H1 (cell line): ENCODE results near the gene SMIM33. TPM values are rescaled to one million over a fixed set of nuclear protein-coding genes. Genes with fewer than 3 reads are reported as not detected.

ENCODE experiments used
- CTCF ChIA-PET: fragments of 300-600 bp; sonication (Branson Sonifier 250); formaldehyde crosslinking; loops from one replicate; lab custom pipeline; 2021; ENCODE audit not compliant: partially characterized antibody; lab: Charles Lee
- POLR2A ChIA-PET: fragments of 300-600 bp; sonication (Branson Sonifier 250); formaldehyde crosslinking; loops from one replicate; lab custom pipeline; 2021; ENCODE audit warnings: inconsistent platforms; ENCODE audit not compliant: partially characterized antibody; lab: Charles Lee
- DNase-seq, 2 experiments: peaks; one replicate each; pipeline versions ENCODE4 v3.0.0 to v3.0.0-alpha.2; 2010 to 2022; ENCODE audit warnings: low spot score in 2 of 2, low read depth in 1 of 2, mixed read lengths in 1 of 2
- FAIRE-seq: peaks from 2 replicates; lab custom pipeline; 2011; peaks lifted over from hg19 to GRCh38; lab: Jason Lieb, UNC
- H2AFZ ChIP-seq: 2 replicates; pipeline ENCODE4 v1.8.1; 2012; ENCODE audit warnings: low read length, inconsistent platforms
- H2AK5ac ChIP-seq: 2 replicates; pipeline ENCODE4 v1.6.1; 2013; ENCODE audit warnings: low read depth, low read length
- H2BK120ac ChIP-seq: replicated peaks from 2 replicates; pipeline ENCODE3; 2013; ENCODE audit warnings: low read depth, low read length, inconsistent platforms
- H2BK12ac ChIP-seq: 2 replicates; pipeline ENCODE4 v1.6.1; 2013; ENCODE audit warnings: low read depth, low read length
- H2BK15ac ChIP-seq: 2 replicates; pipeline ENCODE4 v1.6.1; 2013; ENCODE audit warnings: low read length
- H2BK20ac ChIP-seq: 2 replicates; pipeline ENCODE4 v1.6.1; 2013; ENCODE audit warnings: low read length
- H2BK5ac ChIP-seq: 2 replicates; pipeline ENCODE4 v1.6.1; 2013; ENCODE audit warnings: low read depth, low read length
- H3K14ac ChIP-seq: 2 replicates; pipeline ENCODE4 v1.6.1; 2013; ENCODE audit warnings: inconsistent platforms; ENCODE audit not compliant: insufficient read length
- H3K18ac ChIP-seq: 2 replicates; pipeline ENCODE4 v1.6.1; 2013; ENCODE audit warnings: low read length; ENCODE audit errors: extremely low read depth
- H3K23ac ChIP-seq: 2 replicates; pipeline ENCODE4 v1.6.1; 2013; ENCODE audit warnings: inconsistent platforms; ENCODE audit not compliant: insufficient read length
- H3K23me2 ChIP-seq: 2 replicates; pipeline ENCODE4 v1.6.1; 2013; ENCODE audit warnings: low read depth, low read length
- H3K27ac ChIP-seq: 2 replicates; pipeline ENCODE4 v1.6.1; 2011; ENCODE audit warnings: low read depth, low read length, inconsistent platforms
- H3K27me3 ChIP-seq, 4 experiments: replicated peaks in 1 of 4; 1 replicate in 1 of 4; 2 replicates in 3 of 4; pipeline versions ENCODE4 v1.6.1 to v1.8.1; 2011 to 2013; ENCODE audit warnings: low read length in 3 of 4, mild to moderate bottlenecking in 3 of 4, inconsistent platforms in 2 of 4, mixed read lengths in 2 of 4, moderate library complexity in 1 of 4; ENCODE audit not compliant: control insufficient read depth in 3 of 4, insufficient read depth in 3 of 4; ENCODE audit errors: extremely low read depth in 1 of 4
- H3K36me3 ChIP-seq, 4 experiments: 2 replicates each; pipeline versions ENCODE4 v1.6.1 to v1.8.1; 2011 to 2013; ENCODE audit warnings: mild to moderate bottlenecking in 4 of 4, low read length in 3 of 4, moderate library complexity in 2 of 4, control low read depth in 1 of 4, inconsistent platforms in 1 of 4; ENCODE audit not compliant: insufficient read depth in 4 of 4, control insufficient read depth in 2 of 4
- H3K4ac ChIP-seq: replicated peaks from 2 replicates; pipeline ENCODE3; 2013; ENCODE audit warnings: low read length, low read depth, mixed read lengths, inconsistent platforms; ENCODE audit not compliant: insufficient read length
- H3K4me1 ChIP-seq, 4 experiments: replicated peaks in 1 of 4; 1 replicate in 1 of 4; 2 replicates in 3 of 4; pipeline versions ENCODE4 v1.6.1 to v1.8.1; 2011 to 2013; ENCODE audit warnings: low read length in 3 of 4, inconsistent platforms in 2 of 4, mixed read lengths in 1 of 4; ENCODE audit not compliant: insufficient read depth in 4 of 4, control insufficient read depth in 3 of 4
- H3K4me2 ChIP-seq, 2 experiments: 2 replicates each; pipeline versions ENCODE4 v1.6.1 to v1.8.1; 2011 to 2013; ENCODE audit warnings: low read depth in 2 of 2, low read length in 2 of 2, control low read depth in 1 of 2, inconsistent platforms in 1 of 2, mild to moderate bottlenecking in 1 of 2; ENCODE audit not compliant: insufficient read depth in 1 of 2
- H3K4me3 ChIP-seq, 4 experiments: fragments of 200-600, 300-600 bp in 1 of 4; sonication (generic), shearing (Covaris generic), sonication (Bioruptor Twin) in 1 of 4; 2 replicates each; pipeline versions ENCODE4 v1.5.1 to v1.8.1; 2011 to 2016; ENCODE audit warnings: low read length in 4 of 4, low read depth in 3 of 4, control low read depth in 2 of 4, inconsistent platforms in 2 of 4, mild to moderate bottlenecking in 2 of 4, mixed read lengths in 1 of 4, moderate library complexity in 1 of 4; ENCODE audit not compliant: insufficient read depth in 2 of 4; ENCODE audit errors: extremely low read depth in 1 of 4
- H3K56ac ChIP-seq: replicated peaks from 2 replicates; pipeline ENCODE3; 2013; ENCODE audit warnings: low read depth, mild to moderate bottlenecking, mixed read lengths, low read length, inconsistent platforms; ENCODE audit not compliant: insufficient read length
- H3K79me1 ChIP-seq: 2 replicates; pipeline ENCODE4 v1.6.1; 2013; ENCODE audit warnings: low read depth, low read length, control low read depth
- H3K79me2 ChIP-seq, 2 experiments: 2 replicates each; pipeline versions ENCODE4 v1.6.1 to v1.8.1; 2012 to 2013; ENCODE audit warnings: low read length in 2 of 2, mild to moderate bottlenecking in 2 of 2, inconsistent platforms in 1 of 2; ENCODE audit not compliant: insufficient read depth in 2 of 2, control insufficient read depth in 1 of 2
- H3K9ac ChIP-seq, 4 experiments: replicated peaks in 1 of 4; 1 replicate in 1 of 4; 2 replicates in 3 of 4; pipeline versions ENCODE4 v1.6.1 to v1.8.1; 2011 to 2013; ENCODE audit warnings: low read depth in 3 of 4, low read length in 3 of 4, control low read depth in 2 of 4, mild to moderate bottlenecking in 2 of 4, moderate library complexity in 2 of 4, inconsistent platforms in 1 of 4; ENCODE audit errors: extremely low read depth in 1 of 4
- H3K9me3 ChIP-seq, 2 experiments: 2 replicates each; pipeline versions ENCODE4 v1.6.1 to v1.8.1; 2012 to 2013; ENCODE audit warnings: mild to moderate bottlenecking in 2 of 2, moderate library complexity in 2 of 2, control low read depth in 1 of 2, inconsistent platforms in 1 of 2, low read depth in 1 of 2, low read length in 1 of 2, mixed read lengths in 1 of 2; ENCODE audit not compliant: insufficient read depth in 2 of 2
- H4K20me1 ChIP-seq, 2 experiments: replicated peaks in 1 of 2; 2 replicates each; pipeline versions ENCODE3 to v1.8.1; 2011 to 2013; ENCODE audit warnings: inconsistent platforms in 2 of 2, low read length in 2 of 2, mild to moderate bottlenecking in 1 of 2; ENCODE audit not compliant: insufficient read depth in 2 of 2, control insufficient read depth in 1 of 2
- H4K5ac ChIP-seq: 2 replicates; pipeline ENCODE4 v1.6.1; 2013; ENCODE audit warnings: low read length, low read depth, mixed read lengths, inconsistent platforms; ENCODE audit not compliant: insufficient read length
- H4K8ac ChIP-seq: 2 replicates; pipeline ENCODE4 v1.8.0; 2013; ENCODE audit warnings: mild to moderate bottlenecking, moderate library complexity, low read length, inconsistent platforms; ENCODE audit not compliant: insufficient read depth; ENCODE audit errors: extremely low read depth
- H4K91ac ChIP-seq: replicated peaks from 2 replicates; pipeline ENCODE3; 2013; ENCODE audit warnings: low read length, mixed read lengths, inconsistent platforms; ENCODE audit not compliant: insufficient read length
- HDAC2 ChIP-seq, 2 experiments: fragments of 300-600 bp in 1 of 2; sonication (generic) in 1 of 2; IDR thresholded peaks; 2 replicates each; pipeline ENCODE4 v1.6.1; 2011 to 2012; ENCODE audit warnings: low read depth in 2 of 2, low read length in 2 of 2, mild to moderate bottlenecking in 2 of 2, moderate library complexity in 2 of 2, borderline replicate concordance in 1 of 2, inconsistent platforms in 1 of 2
- HDAC6 ChIP-seq: IDR thresholded peaks from one replicate; pipeline ENCODE4 v1.7.1; 2012; ENCODE audit warnings: low read depth, mild to moderate bottlenecking, inconsistent platforms, low read length, moderate library complexity
- POLR2A ChIP-seq, 2 experiments: IDR thresholded peaks; 1 replicate in 1 of 2; 2 replicates in 1 of 2; pipeline ENCODE4 v1.6.1; 2011; ENCODE audit warnings: low read depth in 2 of 2, low read length in 2 of 2, mild to moderate bottlenecking in 2 of 2; ENCODE audit errors: control extremely low read depth in 1 of 2
- WGBS, 2 experiments: shearing (Covaris generic) in 1 of 2; methylation state at CpG; one replicate each; pipeline versions ENCODE4 v1.1.6 to v1.1.7; 2013 to 2015; ENCODE audit warnings: low lambda C conversion rate in 2 of 2, mixed read lengths in 2 of 2, inconsistent platforms in 1 of 2, low coverage in 1 of 2, missing lambda C conversion rate in 1 of 2; ENCODE audit not compliant: insufficient replicate concordance in 2 of 2, insufficient coverage in 1 of 2, insufficient read length in 1 of 2; ENCODE audit errors: extremely low coverage in 1 of 2, missing lambda C conversion rate in 1 of 2; 5-methylcytosine and 5-hydroxymethylcytosine counted together
- polyA plus RNA-seq, 7 experiments: library from polyadenylated mRNA; depleted of rRNA in 3 of 7; stranded (reverse) in 5 of 7; unstranded in 2 of 7; fragments of >200 nt in 5 of 7; fragments of 200-250 nt in 2 of 7; gene quantifications; 1 replicate in 5 of 7; 2 replicates in 1 of 7; 4 replicates in 1 of 7; pipeline versions ENCODE4 v1.2.1 to v1.2.3, GENCODE V29; 2011 to 2013; ENCODE audit warnings: missing spikeins in 2 of 7, mixed read lengths in 2 of 7
- total RNA-seq: library from RNA; stranded (reverse); fragmentation: NEBNext Ultra II Directional; extraction: Animal tissue kit (Norgen Biotek cat#: 25700); gene quantifications from 2 replicates; pipeline ENCODE4 v1.2.1, GENCODE V29; 2021

The SMIM33 gene
- total and polyA plus RNA-seq, 2 of the 8 experiments (the other 6 are each of a cell fraction or from before 2014, with no cell fraction given): not detected

DNA sequence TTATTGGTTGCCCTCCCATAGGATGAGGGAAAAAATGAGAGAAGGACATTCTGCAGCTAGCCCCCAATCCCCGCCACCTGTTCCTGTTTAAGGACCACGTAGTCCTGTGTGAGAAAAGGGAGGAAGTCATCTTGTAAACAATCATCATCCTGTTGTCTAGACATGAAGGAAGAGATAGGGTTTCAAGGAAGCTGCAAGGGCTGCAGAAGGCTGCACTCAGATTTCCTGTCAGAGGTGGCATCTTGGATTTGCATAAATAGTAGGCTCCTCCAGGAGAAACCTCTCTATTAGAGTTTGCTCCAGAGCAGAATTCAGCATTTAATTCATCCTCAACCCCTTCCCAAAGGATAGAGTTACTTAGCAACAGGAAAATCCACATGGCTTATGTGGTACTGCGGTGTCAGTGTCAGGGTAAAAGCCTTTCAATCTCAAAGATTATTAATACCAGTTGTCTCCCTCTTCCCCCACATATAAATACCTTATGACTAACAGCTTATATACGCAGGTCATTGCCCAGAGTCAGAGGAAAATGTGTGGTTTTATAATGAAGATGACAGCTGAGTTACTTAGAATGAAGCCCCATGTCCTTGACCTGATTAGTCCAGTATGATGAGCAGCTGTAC is 26.9 kb upstream of the SMIM33 start:
- H4K8ac ChIP-seq: no peak overlapping the region
- DNase-seq (no peak), FAIRE-seq (no peak)
- H3K56ac ChIP-seq: no peak overlapping the region
- no peak overlapping the region for H3K4ac ChIP-seq
- H4K5ac ChIP-seq: no peak overlapping the region
- H4K91ac ChIP-seq: no peak overlapping the region
- no peak overlapping the region for H2BK15ac ChIP-seq
- H2BK20ac ChIP-seq: no peak overlapping the region
- no peaks in the 10 kb centered on the region for H3K79me1 ChIP-seq
- 88% methylated on average over 4 of the region's 4 CpGs; no CpG with 5 or more reads in 1 of the 2 experiments for WGBS, 2 experiments
- H2BK120ac ChIP-seq: no peak overlapping the region
- no peak overlapping the region for H3K4me3 ChIP-seq
- no peak overlapping the region for H2AK5ac ChIP-seq
- H4K20me1 ChIP-seq: no peaks in the 10 kb centered on the region
- H3K27me3 ChIP-seq: no peaks in the 10 kb centered on the region
- peaks cover 0 to 3% (median 0%) of the 10 kb centered on the region in 4 experiments; a peak in 3 of 7 replicates for H3K4me1 ChIP-seq
- H3K36me3 ChIP-seq: no peaks in the 10 kb centered on the region
- H3K9me3 ChIP-seq: no peaks in the 10 kb centered on the region
- no peak overlapping the region for H3K14ac ChIP-seq
- H3K23ac ChIP-seq: no peak overlapping the region
- ChIA-PET POLR2A (interaction anchor here (1.1 to 2.0 kb wide), 4 partner anchors 12 to 117 kb away, joined by 3 to 4 read pairs (median 4); partner anchors contain the start of genes ECSCR and UBE2D2), CTCF (interaction anchor here (1.0 to 4.5 kb wide), 8 partner anchors 12 to 524 kb away, joined by 3 to 26 read pairs (median 4); no protein-coding TSS in a partner anchor)
- H3K18ac ChIP-seq: no peak overlapping the region
- no peak overlapping the region for H3K9ac ChIP-seq
- H3K79me2 ChIP-seq: no peaks in the 10 kb centered on the region
- no peak overlapping the region for H2BK12ac ChIP-seq
- H2AFZ ChIP-seq: no peak overlapping the region
- H3K23me2 ChIP-seq: no peaks in the 10 kb centered on the region
- H3K27ac ChIP-seq: no peak overlapping the region
- no peak overlapping the region for H2BK5ac ChIP-seq
- no peak overlapping the region for H3K4me2 ChIP-seq
- TF ChIP-seq HDAC2 (IDR thresholded peaks at IDR 0.05; ENCODE audit: borderline replicate concordance in 1 of 2, low read depth in 2 of 2, low read length in 2 of 2): no peak
- TF ChIP-seq HDAC6: no peak
- no peak for TF ChIP-seq POLR2A (IDR thresholded peaks at IDR 0.05; ENCODE audit: control extremely low read depth in 1 of 2, low read depth in 2 of 2, low read length in 2 of 2)
